ENCODE results near the gene FAM50A. TPM values are rescaled to one million over a fixed set of nuclear protein-coding genes. Genes with fewer than 3 reads are reported as not detected.

FAM50A gene
- 101 and 107 TPM in 2 replicates for total RNA-seq

GRCh38 chrX:154443992-154444754 is at the start of gene FAM50A:
TSS of gene FAM50A (plus strand) at chrX:154444141. CDS start at chrX:154444236, 95 bp downstream.

GRCh38 chrX:154397888-154398667 is 45.9 kb upstream of the FAM50A start, which contains the start of gene RPL10:
TSS of gene RPL10 (plus strand) at chrX:154398377. CDS start at chrX:154398520, 143 bp downstream.

GRCh38 chrX:154409222-154409871 is 34.6 kb upstream of the FAM50A start, which contains the start of gene DNASE1L1:
TSS of gene DNASE1L1 (minus strand) at chrX:154409254. CDS start at chrX:154405568, 3,686 bp downstream.

GRCh38 chrX:154428176-154429171 is 15.5 kb upstream of the FAM50A start, which contains the start of gene ATP6AP1:
TSS of gene ATP6AP1 (plus strand) at chrX:154428677. CDS start at chrX:154428693, 16 bp downstream.

GRCh38 chrX:154436983-154437752 is 6.8 kb upstream of the FAM50A start, which contains the start of gene GDI1:
TSS of gene GDI1 (plus strand) at chrX:154437154. CDS start at chrX:154437255, 101 bp downstream.

GRCh38 chrX:154458116-154458953 is 14.4 kb downstream of the FAM50A start, which contains the start of gene PLXNA3:
TSS of gene PLXNA3 (plus strand) at chrX:154458281. CDS start at chrX:154460184, 1,903 bp downstream.

GRCh38 chrX:154478728-154479622 is 35.0 kb downstream of the FAM50A start, which contains the start of gene LAGE3:
TSS of gene LAGE3 (minus strand) at chrX:154479281. CDS start at chrX:154478915, 366 bp downstream.

GRCh38 chrX:154486396-154487207 is 42.7 kb downstream of the FAM50A start, which contains the start of gene UBL4A:
TSS of gene UBL4A (minus strand) at chrX:154486615. CDS start at chrX:154486584, 31 bp downstream.

GRCh38 chrX:154490414-154491083 is 46.6 kb downstream of the FAM50A start, which contains the start of gene SLC10A3:
TSS of gene SLC10A3 (minus strand) at chrX:154490629. CDS start at chrX:154488940, 1,689 bp downstream.

Other genes with a start within 250 kb of the FAM50A start
- gene OPN1MW2, start 224.4 kb upstream of the FAM50A start, total RNA-seq = not detected in 2 replicates
- not detected in 2 replicates for gene OPN1MW3, start 186.6 kb upstream of the FAM50A start, total RNA-seq
- gene TEX28, start 149.0 kb upstream of the FAM50A start, total RNA-seq = not detected in 2 replicates
- gene TKTL1, start 148.3 kb upstream of the FAM50A start, total RNA-seq = not detected in 2 replicates
- 1,760 and 2,009 TPM in 2 replicates for gene FLNA, start 69.5 kb upstream of the FAM50A start, total RNA-seq
- gene EMD, start 64.8 kb upstream of the FAM50A start, total RNA-seq = 20.9 and 21.5 TPM in 2 replicates
- gene RPL10, start 45.8 kb upstream of the FAM50A start, total RNA-seq = 2,454 and 2,688 TPM in 2 replicates
- gene DNASE1L1, start 34.9 kb upstream of the FAM50A start, total RNA-seq = 65.9 and 68.6 TPM in 2 replicates
- 10.8 and 14.1 TPM in 2 replicates for gene TAFAZZIN, start 32.6 kb upstream of the FAM50A start, total RNA-seq
- 46.6 and 57.0 TPM in 2 replicates for gene ATP6AP1, start 15.5 kb upstream of the FAM50A start, total RNA-seq
- gene GDI1, start 7.0 kb upstream of the FAM50A start, total RNA-seq = 58.6 and 81.1 TPM in 2 replicates
- gene PLXNA3, start 14.1 kb downstream of the FAM50A start, total RNA-seq = 6.7 and 17.0 TPM in 2 replicates
- gene LAGE3, start 35.1 kb downstream of the FAM50A start, total RNA-seq = 13.7 and 18.5 TPM in 2 replicates
- gene UBL4A, start 42.5 kb downstream of the FAM50A start, total RNA-seq = 30.3 and 39.9 TPM in 2 replicates
- gene SLC10A3, start 46.5 kb downstream of the FAM50A start, total RNA-seq = 11.8 and 22.7 TPM in 2 replicates
- 32.1 and 41.6 TPM in 2 replicates for gene FAM3A, start 72.1 kb downstream of the FAM50A start, total RNA-seq
- 90.3 and 91.0 TPM in 2 replicates for gene G6PD, start 102.7 kb downstream of the FAM50A start, total RNA-seq
- 13.4 and 13.7 TPM in 2 replicates for gene IKBKG, start 103.5 kb downstream of the FAM50A start, total RNA-seq
- gene CTAG1A, start 141.0 kb downstream of the FAM50A start, total RNA-seq = 0.18 TPM in 1 of 2 replicates, not detected in the other
- gene CTAG1B, start 175.1 kb downstream of the FAM50A start, total RNA-seq = not detected in 2 replicates
- not detected in 2 replicates for gene CTAG2, start 209.4 kb downstream of the FAM50A start, total RNA-seq